Natural killer cell (primary cell): ENCODE data around the gene CFB. TPM values are rescaled to one million over a fixed set of nuclear protein-coding genes. Genes with fewer than 3 reads are reported as not detected.

Experiments
- ATAC-seq, 3 donors: fragments of 150-1000 bp in 2 of 3; fragments of 200-7000 bp in 1 of 3; cut with Tn5 transposase; 1 replicate in 1 of 3; 2 replicates in 2 of 3; pipeline ENCODE4 v1.10.0; 2021; ENCODE audit warnings: mild to moderate bottlenecking in 2 of 3, moderate library complexity in 2 of 3
- DNase-seq, 2 donors: peaks; one replicate each; pipeline versions ENCODE4 v3.0.0 to v3.0.0-alpha.2; 2013 to 2021; ENCODE audit warnings: mixed read lengths in 1 of 2
- H3K27ac ChIP-seq: one replicate; pipeline ENCODE4 v1.5.1; 2013; ENCODE audit warnings: mild to moderate bottlenecking, low read length
- H3K27me3 ChIP-seq: one replicate; pipeline ENCODE4 v1.6.1; 2013; ENCODE audit warnings: low read length; ENCODE audit not compliant: control insufficient read depth, insufficient read depth
- H3K36me3 ChIP-seq: one replicate; pipeline ENCODE4 v1.6.1; 2013; ENCODE audit warnings: low read length; ENCODE audit not compliant: control insufficient read depth, insufficient read depth
- H3K4me1 ChIP-seq: one replicate; pipeline ENCODE4 v1.6.1; 2013; ENCODE audit warnings: low read length; ENCODE audit not compliant: control insufficient read depth, insufficient read depth
- H3K4me3 ChIP-seq: one replicate; pipeline ENCODE4 v1.5.1; 2013; ENCODE audit warnings: low read length
- H3K9me3 ChIP-seq: one replicate; pipeline ENCODE4 v1.6.1; 2013; ENCODE audit warnings: low read length; ENCODE audit not compliant: control insufficient read depth, insufficient read depth
- H3K27ac Mint-ChIP-seq, 2 donors: one replicate each; pipeline ENCODE4 v1.8.0; 2022; ENCODE audit warnings: mild to moderate bottlenecking in 2 of 2, mixed read lengths in 2 of 2, moderate library complexity in 1 of 2
- H3K27me3 Mint-ChIP-seq, 2 donors: one replicate each; pipeline ENCODE4 v1.8.0; 2022; ENCODE audit warnings: low read depth in 2 of 2, mixed read lengths in 2 of 2
- H3K36me3 Mint-ChIP-seq: one replicate; pipeline ENCODE4 v1.8.0; 2022; ENCODE audit warnings: mixed read lengths
- H3K4me1 Mint-ChIP-seq, 2 donors: one replicate each; pipeline ENCODE4 v1.8.0; 2022; ENCODE audit warnings: mixed read lengths in 2 of 2
- H3K4me3 Mint-ChIP-seq: one replicate; pipeline ENCODE4 v1.8.0; 2022; ENCODE audit warnings: mild to moderate bottlenecking, moderate library complexity, mixed read lengths
- H3K9me3 Mint-ChIP-seq, 2 donors: one replicate each; pipeline ENCODE4 v1.8.0; 2022; ENCODE audit warnings: mixed read lengths in 2 of 2
- WGBS: methylation state at CpG from one replicate; pipeline ENCODE4 v1.1.7; 2013; ENCODE audit warnings: missing lambda C conversion rate; ENCODE audit not compliant: insufficient coverage; 5-methylcytosine and 5-hydroxymethylcytosine counted together
- intact Hi-C: fragments of 100-400 bp; cut with micrococcal nuclease; formaldehyde crosslinking; loops from one replicate; pipeline ENCODE4 v1.14.2; 2022
- total RNA-seq, 4 donors: library from RNA; stranded (reverse); fragments of 120-200 nt in 1 of 4; gene quantifications; one replicate each; pipeline versions ENCODE4 v1.2.3 to v1.2.4, GENCODE V29; 2013 to 2022
- TF ChIP-seq, protein P1 (sequence below): fragments of 200-600 bp; IDR thresholded peaks from one replicate; pipeline ENCODE4 v1.8.0; 2022; ENCODE audit warnings: antibody characterized with exemption

Gene CFB
- total RNA-seq, 3 donors from 2014 or later (not counting 1 experiment from before 2014, with no cell fraction given): 0.45 TPM; not detected in 2

DNA sequence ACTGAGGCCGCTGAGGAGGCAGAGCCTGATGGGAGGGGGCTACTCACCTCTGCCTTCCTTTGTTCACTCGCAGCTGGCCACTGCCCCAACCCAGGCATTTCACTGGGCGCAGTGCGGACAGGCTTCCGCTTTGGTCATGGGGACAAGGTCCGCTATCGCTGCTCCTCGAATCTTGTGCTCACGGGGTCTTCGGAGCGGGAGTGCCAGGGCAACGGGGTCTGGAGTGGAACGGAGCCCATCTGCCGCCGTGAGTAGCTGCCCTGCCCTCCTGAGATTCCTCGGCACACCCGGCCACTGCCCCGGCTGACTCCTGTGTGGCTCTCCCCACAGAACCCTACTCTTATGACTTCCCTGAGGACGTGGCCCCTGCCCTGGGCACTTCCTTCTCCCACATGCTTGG is 12.4 kb upstream of the CFB start:
- no peak overlapping the region for H3K27ac ChIP-seq
- no peaks in the 10 kb centered on the region for H3K36me3 ChIP-seq
- H3K4me1 ChIP-seq: no peaks in the 10 kb centered on the region
- no peak overlapping the region for H3K4me3 Mint-ChIP-seq
- H3K4me3 ChIP-seq: no peak overlapping the region
- no peaks in the 10 kb centered on the region for H3K4me1 Mint-ChIP-seq
- H3K27me3 ChIP-seq: no peaks in the 10 kb centered on the region
- TF ChIP-seq, protein P1, sequence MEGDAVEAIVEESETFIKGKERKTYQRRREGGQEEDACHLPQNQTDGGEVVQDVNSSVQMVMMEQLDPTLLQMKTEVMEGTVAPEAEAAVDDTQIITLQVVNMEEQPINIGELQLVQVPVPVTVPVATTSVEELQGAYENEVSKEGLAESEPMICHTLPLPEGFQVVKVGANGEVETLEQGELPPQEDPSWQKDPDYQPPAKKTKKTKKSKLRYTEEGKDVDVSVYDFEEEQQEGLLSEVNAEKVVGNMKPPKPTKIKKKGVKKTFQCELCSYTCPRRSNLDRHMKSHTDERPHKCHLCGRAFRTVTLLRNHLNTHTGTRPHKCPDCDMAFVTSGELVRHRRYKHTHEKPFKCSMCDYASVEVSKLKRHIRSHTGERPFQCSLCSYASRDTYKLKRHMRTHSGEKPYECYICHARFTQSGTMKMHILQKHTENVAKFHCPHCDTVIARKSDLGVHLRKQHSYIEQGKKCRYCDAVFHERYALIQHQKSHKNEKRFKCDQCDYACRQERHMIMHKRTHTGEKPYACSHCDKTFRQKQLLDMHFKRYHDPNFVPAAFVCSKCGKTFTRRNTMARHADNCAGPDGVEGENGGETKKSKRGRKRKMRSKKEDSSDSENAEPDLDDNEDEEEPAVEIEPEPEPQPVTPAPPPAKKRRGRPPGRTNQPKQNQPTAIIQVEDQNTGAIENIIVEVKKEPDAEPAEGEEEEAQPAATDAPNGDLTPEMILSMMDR: no peak
- 92% methylated on average over 18 of the region's 19 CpGs for WGBS
- H3K9me3 ChIP-seq: no peaks in the 10 kb centered on the region
- no peak for ATAC-seq
- DNase-seq: no peak
- H3K27ac Mint-ChIP-seq: no peak overlapping the region
- no peaks in the 10 kb centered on the region for H3K27me3 Mint-ChIP-seq
- intact Hi-C loops: no loop called here
- no peaks in the 10 kb centered on the region for H3K9me3 Mint-ChIP-seq
- no peaks in the 10 kb centered on the region for H3K36me3 Mint-ChIP-seq

DNA sequence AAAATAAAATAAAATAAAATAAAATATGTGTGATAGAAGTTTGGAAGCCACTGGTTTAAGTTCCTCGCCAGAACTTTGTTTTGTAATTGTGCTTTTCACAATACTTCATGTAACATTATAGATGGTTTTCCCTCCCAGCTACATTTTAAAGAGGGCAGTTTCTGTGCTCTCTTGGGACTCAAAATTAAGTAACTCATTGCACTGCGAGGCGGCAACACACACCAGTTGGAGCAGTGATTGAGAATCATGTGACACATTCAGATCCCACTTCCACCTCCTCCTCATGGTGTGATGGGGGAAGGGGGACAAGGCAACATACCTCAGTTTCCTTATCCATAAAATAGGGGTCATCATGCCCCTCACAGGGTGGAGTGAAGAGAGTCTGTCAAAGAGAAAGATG is 10.9 kb upstream of the CFB start:
- Mint-ChIP-seq H3K27me3 (no peaks in the 10 kb centered on the region), H3K9me3 (no peaks in the 10 kb centered on the region), H3K4me1 (no peaks in the 10 kb centered on the region), H3K36me3 (no peaks in the 10 kb centered on the region), H3K4me3 (no peak overlapping the region), H3K27ac (no peak overlapping the region)
- Histone ChIP-seq H3K9me3 (no peaks in the 10 kb centered on the region), H3K27ac (no peak overlapping the region), H3K4me3 (no peak overlapping the region), H3K36me3 (no peaks in the 10 kb centered on the region), H3K27me3 (no peaks in the 10 kb centered on the region), H3K4me1 (no peaks in the 10 kb centered on the region)
- no CpG with 5 or more reads among the region's 3 CpGs for WGBS
- DNase-seq (no peak), ATAC-seq (no peak)
- intact Hi-C loops: no loop called here
- TF ChIP-seq, protein P1: no peak

DNA sequence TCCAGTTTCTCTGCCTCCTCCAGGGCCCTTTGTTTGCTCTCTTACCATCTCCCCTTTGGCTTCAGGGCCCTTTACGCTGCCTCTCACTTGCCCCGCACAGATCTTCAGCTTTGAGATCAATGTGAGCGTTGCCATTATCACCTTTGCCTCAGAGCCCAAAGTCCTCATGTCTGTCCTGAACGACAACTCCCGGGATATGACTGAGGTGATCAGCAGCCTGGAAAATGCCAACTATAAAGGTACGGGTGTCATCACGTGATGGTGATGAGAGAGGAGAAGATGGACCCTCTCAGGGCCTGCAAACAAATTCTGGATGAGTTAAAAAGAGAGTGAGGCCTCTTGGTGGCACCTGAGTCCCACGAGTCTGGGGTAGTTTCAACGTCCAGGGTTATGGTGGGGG is 10.1 kb upstream of the CFB start:
- Histone ChIP-seq H3K9me3 (no peaks in the 10 kb centered on the region), H3K27ac (no peak overlapping the region), H3K4me1 (no peaks in the 10 kb centered on the region), H3K36me3 (no peaks in the 10 kb centered on the region), H3K27me3 (no peaks in the 10 kb centered on the region), H3K4me3 (no peak overlapping the region)
- TF ChIP-seq, protein P1: no peak
- H3K36me3 Mint-ChIP-seq: no peaks in the 10 kb centered on the region
- WGBS: 90% methylated on average over 9 of the region's 9 CpGs
- H3K27ac Mint-ChIP-seq: no peak overlapping the region
- no peak overlapping the region for H3K4me3 Mint-ChIP-seq
- H3K4me1 Mint-ChIP-seq: no peaks in the 10 kb centered on the region
- peaks cover 0 to 7% of the 10 kb centered on the region in 2 donors for H3K27me3 Mint-ChIP-seq
- no peaks in the 10 kb centered on the region for H3K9me3 Mint-ChIP-seq
- DNase-seq (no peak), ATAC-seq (no peak)
- intact Hi-C loops: no loop called here

DNA sequence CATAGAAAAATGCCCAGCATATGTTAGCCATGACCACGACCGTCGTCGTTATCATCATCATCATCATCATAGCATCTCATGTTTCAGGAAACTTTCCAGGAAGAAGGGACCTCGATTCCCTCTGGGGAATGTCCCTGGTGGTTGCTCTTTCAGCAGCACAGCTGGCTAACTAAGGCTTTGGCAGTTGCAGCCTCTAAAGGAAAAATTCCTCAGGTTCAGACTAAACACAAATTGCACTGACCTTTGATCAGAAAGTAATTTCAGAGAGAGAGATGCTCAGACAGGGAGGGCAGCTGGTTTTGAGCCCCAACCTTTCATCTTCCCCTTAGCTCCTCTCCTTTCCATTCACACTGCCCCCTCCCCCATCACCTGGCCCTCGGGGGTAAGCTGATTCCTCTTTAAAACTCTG is 5.6 kb upstream of the CFB start:
- intact Hi-C loops: no loop called here
- Mint-ChIP-seq H3K27me3 (peaks cover 9 to 13% of the 10 kb centered on the region in 2 donors), H3K27ac (no peak overlapping the region), H3K36me3 (no peaks in the 10 kb centered on the region), H3K4me1 (no peaks in the 10 kb centered on the region), H3K9me3 (no peaks in the 10 kb centered on the region), H3K4me3 (no peak overlapping the region)
- Histone ChIP-seq H3K27me3 (peaks cover 3% of the 10 kb centered on the region), H3K27ac (no peak overlapping the region), H3K4me3 (no peak overlapping the region), H3K36me3 (no peaks in the 10 kb centered on the region), H3K9me3 (no peaks in the 10 kb centered on the region), H3K4me1 (no peaks in the 10 kb centered on the region)
- ATAC-seq: no peak
- 17% methylated on average over 6 of the region's 6 CpGs for WGBS
- TF ChIP-seq, protein P1: no peak
- no peak for DNase-seq
